ENCODE results near the gene DNAJC27. TPM values are rescaled to one million over a fixed set of nuclear protein-coding genes. Genes with fewer than 3 reads are reported as not detected.

The DNAJC27 gene
- total RNA-seq, 2 donors from 2014 or later: 6.2 to 6.5 TPM

- Mint-ChIP-seq H3K9me3 (no peaks in the 10 kb centered on the region), H3K4me3 (no peak overlapping the region), H3K36me3 (ENCODE audit: low read depth) (no peaks in the 10 kb centered on the region), H3K27ac (no peak overlapping the region), H3K4me1 (peaks cover 12% of the 10 kb centered on the region), H3K27me3 (ENCODE audit: insufficient read depth) (peaks cover 8% of the 10 kb centered on the region)
- no peak overlapping the region for H3K27ac ChIP-seq (ENCODE audit: low read depth, low read length)
- peaks cover 9% of the 10 kb centered on the region for H3K27me3 ChIP-seq (ENCODE audit: control insufficient read depth, insufficient read depth, low read length, poor library complexity, severe bottlenecking)
- no peak for TF ChIP-seq CTCF (conservative IDR thresholded peaks at IDR 0.05)
- H3K4me3 ChIP-seq (ENCODE audit: low read length): no peak overlapping the region
- no peaks in the 10 kb centered on the region for H3K9me3 ChIP-seq (ENCODE audit: control insufficient read depth, low read length)
- H3K9ac ChIP-seq (ENCODE audit: extremely low read depth, low read length, poor library complexity, severe bottlenecking): no peak overlapping the region
- H3K36me3 ChIP-seq (ENCODE audit: control insufficient read depth, insufficient read depth, low read length): no peaks in the 10 kb centered on the region
- no peaks in the 10 kb centered on the region for H3K4me1 ChIP-seq (ENCODE audit: control insufficient read depth, insufficient read depth, low read length)
- no peak for DNase-seq
- 89% methylated on average over 5 of the region's 5 CpGs; no CpG with 5 or more reads in 1 of the 2 experiments for WGBS, 2 experiments (ENCODE audit: insufficient coverage in 1 of 2, insufficient read length in 1 of 2)
These were observed 47.5 kb downstream of the DNAJC27 start for GRCh38 chr2:24924266-24924665.

GRCh38 chr2:24923106-24923505 lies 48.6 kb downstream of the DNAJC27 start:
- peaks cover 18% of the 10 kb centered on the region for H3K4me1 Mint-ChIP-seq
- no peaks in the 10 kb centered on the region for H3K36me3 ChIP-seq (ENCODE audit: control insufficient read depth, insufficient read depth, low read length)
- H3K9me3 ChIP-seq (ENCODE audit: control insufficient read depth, low read length): no peaks in the 10 kb centered on the region
- H3K4me3 ChIP-seq (ENCODE audit: low read length): no peak overlapping the region
- H3K27me3 ChIP-seq (ENCODE audit: control insufficient read depth, insufficient read depth, low read length, poor library complexity, severe bottlenecking): peaks cover 21% of the 10 kb centered on the region
- H3K27ac Mint-ChIP-seq: no peak overlapping the region
- H3K9ac ChIP-seq (ENCODE audit: extremely low read depth, low read length, poor library complexity, severe bottlenecking): no peak overlapping the region
- H3K27ac ChIP-seq (ENCODE audit: low read depth, low read length): no peak overlapping the region
- no peak overlapping the region for H3K4me3 Mint-ChIP-seq
- DNase-seq: no peak
- 91 to 97% methylated on average over 9 to 10 of the region's 10 CpGs for WGBS, 2 experiments (ENCODE audit: insufficient coverage in 1 of 2, insufficient read length in 1 of 2)
- peaks cover 17% of the 10 kb centered on the region for H3K27me3 Mint-ChIP-seq (ENCODE audit: insufficient read depth)
- no peaks in the 10 kb centered on the region for H3K4me1 ChIP-seq (ENCODE audit: control insufficient read depth, insufficient read depth, low read length)
- no peak for TF ChIP-seq CTCF (conservative IDR thresholded peaks at IDR 0.05)
- no peaks in the 10 kb centered on the region for H3K36me3 Mint-ChIP-seq (ENCODE audit: low read depth)
- no peaks in the 10 kb centered on the region for H3K9me3 Mint-ChIP-seq

- 100% methylated on average over 1 of the region's 1 CpG; no CpG with 5 or more reads in 1 of the 2 experiments for WGBS, 2 experiments (ENCODE audit: insufficient coverage in 1 of 2, insufficient read length in 1 of 2)
- no peak overlapping the region for H3K4me3 Mint-ChIP-seq
- no peak overlapping the region for H3K27ac ChIP-seq (ENCODE audit: low read depth, low read length)
- peaks cover 25% of the 10 kb centered on the region for H3K27me3 ChIP-seq (ENCODE audit: control insufficient read depth, insufficient read depth, low read length, poor library complexity, severe bottlenecking)
- peaks cover 17% of the 10 kb centered on the region for H3K4me1 Mint-ChIP-seq
- H3K27me3 Mint-ChIP-seq (ENCODE audit: insufficient read depth): peaks cover 21% of the 10 kb centered on the region
- H3K9me3 Mint-ChIP-seq: no peaks in the 10 kb centered on the region
- no peaks in the 10 kb centered on the region for H3K4me1 ChIP-seq (ENCODE audit: control insufficient read depth, insufficient read depth, low read length)
- no peak overlapping the region for H3K27ac Mint-ChIP-seq
- no peak overlapping the region for H3K9ac ChIP-seq (ENCODE audit: extremely low read depth, low read length, poor library complexity, severe bottlenecking)
- no peaks in the 10 kb centered on the region for H3K36me3 ChIP-seq (ENCODE audit: control insufficient read depth, insufficient read depth, low read length)
- no peak for TF ChIP-seq CTCF (conservative IDR thresholded peaks at IDR 0.05)
- no peaks in the 10 kb centered on the region for H3K36me3 Mint-ChIP-seq (ENCODE audit: low read depth)
- no peaks in the 10 kb centered on the region for H3K9me3 ChIP-seq (ENCODE audit: control insufficient read depth, low read length)
- no peak for DNase-seq
- H3K4me3 ChIP-seq (ENCODE audit: low read length): no peak overlapping the region
These were observed 49.2 kb downstream of the DNAJC27 start for GRCh38 chr2:24922556-24922955.
